Measurements from ENCODE around the gene LPCAT1. TPM values are rescaled to one million over a fixed set of nuclear protein-coding genes. Genes with fewer than 3 reads are reported as not detected.

The LPCAT1 gene
- total RNA-seq, 2 donors from 2014 or later, result 78.5 to 124 TPM

DNA sequence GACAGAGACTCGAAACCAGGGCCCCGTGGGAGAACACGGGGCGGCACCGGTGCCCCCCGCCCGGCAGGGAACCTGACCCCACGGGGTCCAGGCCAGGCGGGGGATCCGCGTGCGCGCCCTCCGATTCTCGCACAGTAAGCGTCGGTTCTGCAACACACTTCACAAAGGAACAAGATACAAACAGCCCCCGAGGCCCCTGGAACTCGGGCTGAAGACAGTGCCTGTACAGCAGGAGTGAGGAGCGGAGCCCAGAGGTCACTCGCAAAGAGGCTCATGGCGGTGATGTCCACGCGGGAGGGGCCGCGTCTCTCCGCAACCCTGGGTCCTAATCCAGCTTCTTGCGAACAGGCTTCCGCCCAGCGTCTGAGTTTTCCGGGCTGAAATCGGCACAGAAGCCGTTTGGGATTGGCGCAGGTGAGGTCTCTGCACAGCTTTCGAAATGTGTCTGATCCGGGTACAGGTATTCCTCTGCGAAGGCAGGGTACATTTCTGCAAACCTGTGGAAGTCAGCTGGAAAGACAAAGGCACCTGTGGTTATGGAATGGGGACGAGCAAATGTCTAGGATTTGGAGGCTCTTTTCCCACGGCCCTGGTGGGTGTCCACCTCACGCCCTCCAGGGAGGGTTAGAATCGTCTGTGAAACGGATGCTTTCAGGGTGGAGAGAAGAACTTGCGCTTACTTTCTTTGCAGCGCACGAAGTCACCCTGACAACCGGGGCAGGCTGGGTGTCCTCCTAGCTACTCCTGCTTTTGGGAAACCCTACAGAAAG is 60.2 kb downstream of the LPCAT1 start:
- no peak for TF ChIP-seq CTCF (conservative IDR thresholded peaks at IDR 0.05)
- Mint-ChIP-seq H3K27me3 (ENCODE audit: insufficient read depth) (no peaks in the 10 kb centered on the region), H3K4me1 (peaks cover 3% of the 10 kb centered on the region), H3K9me3 (peaks cover 9% of the 10 kb centered on the region), H3K4me3 (no peak overlapping the region), H3K27ac (no peak overlapping the region), H3K36me3 (ENCODE audit: low read depth) (peaks cover 77% of the 10 kb centered on the region)
- peak; percentile 26 for DNase-seq
- Histone ChIP-seq H3K4me1 (ENCODE audit: control insufficient read depth, insufficient read depth, low read length) (no peaks in the 10 kb centered on the region), H3K27ac (ENCODE audit: low read depth, low read length) (no peak overlapping the region), H3K36me3 (ENCODE audit: control insufficient read depth, insufficient read depth, low read length) (peaks cover 47% of the 10 kb centered on the region), H3K9me3 (ENCODE audit: control insufficient read depth, low read length) (peaks cover 16% of the 10 kb centered on the region), H3K27me3 (ENCODE audit: control insufficient read depth, insufficient read depth, low read length, poor library complexity, severe bottlenecking) (no peaks in the 10 kb centered on the region), H3K4me3 (ENCODE audit: low read length) (no peak overlapping the region), H3K9ac (ENCODE audit: extremely low read depth, low read length, poor library complexity, severe bottlenecking) (no peak overlapping the region)
- 95 to 96% methylated on average over 34 to 46 of the region's 46 CpGs for WGBS, 2 experiments (ENCODE audit: insufficient coverage in 1 of 2, insufficient read length in 1 of 2)

- 87 to 91% methylated on average over 12 to 20 of the region's 20 CpGs for WGBS, 2 experiments (ENCODE audit: insufficient coverage in 1 of 2, insufficient read length in 1 of 2)
- no peak for TF ChIP-seq CTCF (conservative IDR thresholded peaks at IDR 0.05)
- H3K4me3 Mint-ChIP-seq, result no peak overlapping the region
- Histone ChIP-seq H3K27me3 (ENCODE audit: control insufficient read depth, insufficient read depth, low read length, poor library complexity, severe bottlenecking) (no peaks in the 10 kb centered on the region), H3K4me1 (ENCODE audit: control insufficient read depth, insufficient read depth, low read length) (no peaks in the 10 kb centered on the region), H3K27ac (ENCODE audit: low read depth, low read length) (peak overlapping the region; percentile 53), H3K4me3 (ENCODE audit: low read length) (no peak overlapping the region), H3K9ac (ENCODE audit: extremely low read depth, low read length, poor library complexity, severe bottlenecking) (no peak overlapping the region), H3K36me3 (ENCODE audit: control insufficient read depth, insufficient read depth, low read length) (peaks cover 47% of the 10 kb centered on the region), H3K9me3 (ENCODE audit: control insufficient read depth, low read length) (peaks cover 25% of the 10 kb centered on the region)
- H3K27ac Mint-ChIP-seq, result no peak overlapping the region
- peaks cover 21% of the 10 kb centered on the region for H3K9me3 Mint-ChIP-seq
- peaks cover 3% of the 10 kb centered on the region for H3K4me1 Mint-ChIP-seq
- no peaks in the 10 kb centered on the region for H3K27me3 Mint-ChIP-seq (ENCODE audit: insufficient read depth)
- DNase-seq, result peak; percentile 50
- H3K36me3 Mint-ChIP-seq (ENCODE audit: low read depth), result peaks cover 80% of the 10 kb centered on the region
Observed at GRCh38 chr5:1462358-1462757, 61.4 kb downstream of the LPCAT1 start.

DNA sequence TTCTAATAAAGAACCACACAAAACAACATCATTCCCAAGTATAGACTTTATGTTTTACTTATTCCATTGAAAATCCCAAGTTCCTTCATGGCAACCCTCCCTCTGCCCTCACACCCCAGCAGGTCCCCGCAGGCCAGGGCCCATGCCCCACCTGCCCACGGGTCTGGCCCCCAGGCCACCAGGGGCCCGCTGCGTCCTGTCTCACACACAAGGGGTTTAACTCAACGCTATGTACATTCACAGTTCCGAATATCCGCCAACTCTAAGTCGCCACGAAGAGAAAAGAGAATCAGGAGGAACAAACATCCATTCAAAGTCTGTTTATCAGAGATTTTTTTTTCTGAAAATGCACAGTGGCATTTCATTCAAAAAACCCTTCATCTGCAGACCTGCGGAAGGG is 62.4 kb downstream of the LPCAT1 start:
- 94 to 97% methylated on average over 9 to 10 of the region's 10 CpGs for WGBS, 2 experiments (ENCODE audit: insufficient coverage in 1 of 2, insufficient read length in 1 of 2)
- no peak for TF ChIP-seq CTCF (conservative IDR thresholded peaks at IDR 0.05)
- Histone ChIP-seq H3K4me1 (ENCODE audit: control insufficient read depth, insufficient read depth, low read length) (no peaks in the 10 kb centered on the region), H3K9ac (ENCODE audit: extremely low read depth, low read length, poor library complexity, severe bottlenecking) (no peak overlapping the region), H3K4me3 (ENCODE audit: low read length) (no peak overlapping the region), H3K9me3 (ENCODE audit: control insufficient read depth, low read length) (peaks cover 34% of the 10 kb centered on the region), H3K36me3 (ENCODE audit: control insufficient read depth, insufficient read depth, low read length) (peaks cover 47% of the 10 kb centered on the region), H3K27me3 (ENCODE audit: control insufficient read depth, insufficient read depth, low read length, poor library complexity, severe bottlenecking) (no peaks in the 10 kb centered on the region), H3K27ac (ENCODE audit: low read depth, low read length) (no peak overlapping the region)
- Mint-ChIP-seq H3K36me3 (ENCODE audit: low read depth) (peaks cover 85% of the 10 kb centered on the region), H3K9me3 (peaks cover 30% of the 10 kb centered on the region), H3K27me3 (ENCODE audit: insufficient read depth) (no peaks in the 10 kb centered on the region), H3K4me1 (peaks cover 3% of the 10 kb centered on the region), H3K27ac (no peak overlapping the region), H3K4me3 (no peak overlapping the region)
- no peak for DNase-seq

All from endodermal cell (in vitro differentiated cells).